A549 treated with Hydrocortisone at 1 μM for 4 hours (cell line): ENCODE results near the gene WWC1. TPM values are rescaled to one million over a fixed set of nuclear protein-coding genes. Genes with fewer than 3 reads are reported as not detected.

Experiments used
- total RNA-seq: library from RNA; stranded (reverse); fragments of 200-300 nt; extraction: Qiagen RNA extraction; gene quantifications from 5 replicates; pipeline ENCODE4 v1.2.3, GENCODE V29; 2022

The WWC1 gene
- total RNA-seq, result 72.4 to 90.2 TPM (median 85.7 TPM) in 5 replicates

DNA sequence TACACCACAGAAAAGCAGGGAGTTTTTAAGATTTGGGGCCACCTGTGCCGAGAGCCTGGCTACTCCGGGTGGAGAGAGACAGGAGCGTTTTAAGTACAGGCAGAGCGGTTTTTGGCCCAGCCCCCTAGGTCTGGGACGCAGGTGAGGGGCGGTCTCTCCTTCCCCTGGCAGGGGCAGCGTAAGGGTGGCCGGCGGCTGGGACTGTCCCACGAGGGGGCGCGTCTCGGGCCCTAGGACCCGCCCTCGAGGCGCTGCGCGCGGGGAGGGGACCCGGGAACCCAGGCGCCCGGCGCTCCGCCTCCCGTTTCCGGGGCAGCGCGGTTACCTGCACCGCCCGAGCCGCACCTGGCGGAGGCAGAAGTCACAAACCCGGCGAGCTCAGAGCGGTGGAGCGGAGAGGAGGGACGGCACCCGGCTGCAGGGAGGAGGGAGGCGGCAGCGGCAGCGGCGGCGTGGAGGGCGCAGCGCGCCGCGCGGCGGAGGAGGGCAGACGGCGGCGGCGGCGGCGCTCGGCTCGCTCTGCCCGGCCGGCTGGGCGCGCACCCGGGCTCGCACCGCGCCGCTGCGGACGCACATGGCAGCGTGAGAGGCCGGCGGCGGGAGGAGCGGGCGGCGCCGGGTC is at the start of gene WWC1:
TSS of gene WWC1 (plus strand) at position 304 of the 622 bp plus-strand sequence. CDS start 508 bp downstream, outside the sequence.

DNA sequence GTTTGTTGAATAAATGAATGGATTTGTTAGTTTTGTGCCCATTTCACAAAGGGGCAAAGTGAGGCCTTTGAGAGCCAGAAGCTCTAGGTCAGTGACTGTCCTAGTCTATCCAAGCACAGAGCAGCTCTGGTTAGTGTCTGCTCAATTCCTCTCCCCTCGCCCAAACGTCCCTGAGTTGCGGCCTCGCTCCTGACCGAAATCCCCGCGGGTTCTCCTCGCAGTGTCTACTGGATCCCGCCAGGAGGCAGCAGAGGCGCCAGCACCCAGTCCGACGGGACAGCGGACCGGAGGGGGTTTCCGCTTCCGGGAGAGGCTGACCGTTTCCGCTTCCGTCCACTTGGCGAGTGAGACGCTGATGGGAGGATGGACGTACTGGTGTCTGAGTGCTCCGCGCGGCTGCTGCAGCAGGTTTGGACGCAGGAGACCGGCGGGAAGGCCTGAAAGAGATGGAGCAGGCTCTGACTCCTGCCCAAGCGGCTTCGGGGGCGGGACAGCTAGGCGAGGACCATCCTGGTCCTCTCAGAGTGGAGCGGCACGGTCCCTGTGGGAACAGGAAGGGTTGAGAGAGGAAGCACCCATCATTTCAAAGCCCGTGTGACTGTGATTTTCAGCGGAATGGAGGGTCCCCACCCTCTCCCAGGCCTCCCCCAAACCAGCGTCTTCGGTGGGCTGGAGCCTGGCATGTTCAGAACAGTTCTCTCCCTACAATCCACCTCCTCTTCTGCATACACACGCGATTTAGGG is 194.9 kb downstream of the WWC1 start, which contains the start of gene RARS1:
TSS of gene RARS1 (plus strand) at position 336 of the 744 bp plus-strand sequence. CDS start at position 364, 28 bp downstream.

Other genes starting within 250 kb of the WWC1 start
- 91.5 to 125 TPM (median 96.3 TPM) in 5 replicates for gene RARS1, start 194.8 kb downstream of the WWC1 start, total RNA-seq
- 0.09 to 0.31 TPM (median 0.10 TPM) in 3 of 5 replicates, not detected in the others for gene FBLL1, start 237.7 kb downstream of the WWC1 start, total RNA-seq